IMR-90 (cell line): ENCODE data around the gene S1PR3. TPM values are rescaled to one million over a fixed set of nuclear protein-coding genes. Genes with fewer than 3 reads are reported as not detected.

Experiments
- ATAC-seq: fragments of 200-7000 bp; cut with Tn5 transposase; 2 replicates; pipeline ENCODE4 v1.9.1; 2020; ENCODE audit warnings: low read depth, mild to moderate bottlenecking, moderate library complexity
- BruUV-seq: library from RNA; stranded (reverse); fragments of 400-500 nt; replicated peaks from 2 replicates; lab custom pipeline; 2021; lab: Mats Ljungman, UMichigan
- CTCF ChIA-PET: fragments of 300-600 bp; formaldehyde crosslinking; extraction: SDS; loops from one replicate; lab custom pipeline; 2021; ENCODE audit warnings: antibody characterized with exemption; lab: Yijun Ruan, JAX
- POLR2A ChIA-PET: fragments of 300-600 bp; sonication (Branson Sonifier 250); formaldehyde crosslinking; loops from one replicate; lab custom pipeline; 2022; ENCODE audit warnings: antibody characterized with exemption; ENCODE audit not compliant: unreplicated experiment; lab: Charles Lee
- DNase-seq: peaks from one replicate; pipeline ENCODE4 v3.0.0; 2013
- H2AFZ ChIP-seq: replicated peaks from 2 replicates; pipeline ENCODE3; 2013; ENCODE audit warnings: low read length, mild to moderate bottlenecking; ENCODE audit not compliant: poor library complexity
- H2AK5ac ChIP-seq: 2 replicates; pipeline ENCODE4 v1.6.1; 2013; ENCODE audit warnings: low read depth, low read length, inconsistent platforms
- H2AK9ac ChIP-seq: replicated peaks from 2 replicates; pipeline ENCODE3; 2013; ENCODE audit warnings: mild to moderate bottlenecking, low read depth, low read length, moderate library complexity; ENCODE audit not compliant: poor library complexity
- H2BK120ac ChIP-seq: 2 replicates; pipeline ENCODE4 v1.6.1; 2013; ENCODE audit warnings: low read depth, low read length, inconsistent platforms
- H2BK15ac ChIP-seq: 3 replicates; pipeline ENCODE4 v1.6.1; 2013; ENCODE audit warnings: low read depth, low read length, inconsistent platforms
- H2BK20ac ChIP-seq: 2 replicates; pipeline ENCODE4 v1.6.1; 2013; ENCODE audit warnings: low read depth, mild to moderate bottlenecking, inconsistent platforms, low read length, moderate library complexity
- H2BK5ac ChIP-seq: 2 replicates; pipeline ENCODE4 v1.6.1; 2013; ENCODE audit warnings: mild to moderate bottlenecking, low read depth, low read length, inconsistent platforms; ENCODE audit not compliant: poor library complexity, severe bottlenecking
- H3K14ac ChIP-seq: replicated peaks from 2 replicates; pipeline ENCODE4 v1.6.1; 2013; ENCODE audit warnings: low read depth, low read length, inconsistent platforms
- H3K18ac ChIP-seq: 2 replicates; pipeline ENCODE4 v1.6.1; 2013; ENCODE audit warnings: low read depth, low read length, control low read depth
- H3K23ac ChIP-seq: 2 replicates; pipeline ENCODE4 v1.6.1; 2013; ENCODE audit warnings: low read depth, low read length, inconsistent platforms
- H3K27ac ChIP-seq: 2 replicates; pipeline ENCODE4 v1.5.1; 2013; ENCODE audit warnings: mild to moderate bottlenecking, control low read depth, low read length; ENCODE audit not compliant: insufficient read depth
- H3K27me3 ChIP-seq: 2 replicates; pipeline ENCODE4 v1.6.1; 2013; ENCODE audit warnings: low read length; ENCODE audit not compliant: control insufficient read depth, insufficient read depth
- H3K36me3 ChIP-seq: 2 replicates; pipeline ENCODE4 v1.6.1; 2013; ENCODE audit warnings: low read length, mixed read lengths; ENCODE audit not compliant: control insufficient read depth, insufficient read depth
- H3K4ac ChIP-seq: 2 replicates; pipeline ENCODE4 v1.6.1; 2013; ENCODE audit warnings: low read depth, low read length, inconsistent platforms
- H3K4me1 ChIP-seq: 2 replicates; pipeline ENCODE4 v1.6.1; 2013; ENCODE audit warnings: low read length, mixed read lengths; ENCODE audit not compliant: control insufficient read depth, insufficient read depth
- H3K4me2 ChIP-seq: 2 replicates; pipeline ENCODE4 v1.6.1; 2013; ENCODE audit warnings: low read depth, mild to moderate bottlenecking, control low read depth, low read length, moderate library complexity
- H3K4me3 ChIP-seq: 2 replicates; pipeline ENCODE4 v1.5.1; 2013; ENCODE audit warnings: low read depth, mild to moderate bottlenecking, control low read depth, low read length, moderate library complexity; ENCODE audit not compliant: insufficient read depth
- H3K56ac ChIP-seq: 2 replicates; pipeline ENCODE4 v1.6.1; 2013; ENCODE audit warnings: low read length, inconsistent platforms; ENCODE audit not compliant: insufficient read depth; ENCODE audit errors: extremely low read depth
- H3K79me1 ChIP-seq, 2 experiments: 2 replicates each; pipeline ENCODE4 v1.6.1; 2013; ENCODE audit warnings: low read length in 2 of 2, inconsistent platforms in 1 of 2, low read depth in 1 of 2
- H3K9ac ChIP-seq: 2 replicates; pipeline ENCODE4 v1.6.1; 2013; ENCODE audit warnings: low read depth, low read length, control low read depth
- H3K9me1 ChIP-seq: 2 replicates; pipeline ENCODE4 v1.6.1; 2013; ENCODE audit warnings: low read length, inconsistent platforms; ENCODE audit not compliant: insufficient read depth
- H3K9me3 ChIP-seq: 2 replicates; pipeline ENCODE4 v1.6.1; 2013; ENCODE audit warnings: low read length; ENCODE audit not compliant: control insufficient read depth, insufficient read depth
- H4K20me1 ChIP-seq: 2 replicates; pipeline ENCODE4 v1.6.1; 2013; ENCODE audit warnings: low read length, inconsistent platforms; ENCODE audit not compliant: insufficient read depth
- H4K5ac ChIP-seq: 2 replicates; pipeline ENCODE4 v1.6.1; 2013; ENCODE audit warnings: mild to moderate bottlenecking, low read depth, low read length, control low read depth
- H4K8ac ChIP-seq, 2 experiments: 2 replicates each; pipeline ENCODE4 v1.6.1; 2013; ENCODE audit warnings: low read depth in 2 of 2, low read length in 2 of 2, control low read depth in 1 of 2, inconsistent platforms in 1 of 2
- H4K91ac ChIP-seq: 2 replicates; pipeline ENCODE4 v1.6.1; 2013; ENCODE audit warnings: low read depth, low read length, inconsistent platforms; ENCODE audit not compliant: insufficient read depth
- BHLHE40 ChIP-seq: fragments of 150-350 bp; IDR thresholded peaks from 2 replicates; pipeline ENCODE4 v1.6.1; 2016; ENCODE audit warnings: mild to moderate bottlenecking, low read depth, low read length
- CEBPB ChIP-seq: IDR thresholded peaks from 2 replicates; pipeline ENCODE4 v1.6.1; 2012; ENCODE audit warnings: low read depth, low read length, improper control_type of control experiment
- CTCF ChIP-seq: conservative IDR thresholded peaks from 2 replicates; pipeline ENCODE4 v1.5.1; 2012; ENCODE audit warnings: mild to moderate bottlenecking, low read depth, low read length, improper control_type of control experiment
- ELK1 ChIP-seq: fragments of 150-350 bp; IDR thresholded peaks from 2 replicates; pipeline ENCODE4 v1.6.1; 2016; ENCODE audit warnings: low read depth, mild to moderate bottlenecking, low read length, moderate library complexity, borderline replicate concordance
- FOS ChIP-seq: fragments of 150-350 bp; IDR thresholded peaks from 2 replicates; pipeline ENCODE4 v1.6.1; 2016; ENCODE audit warnings: low read depth, low read length
- MAFK ChIP-seq: IDR thresholded peaks from 2 replicates; pipeline ENCODE4 v1.6.1; 2012; ENCODE audit warnings: low read depth, low read length, improper control_type of control experiment
- MAZ ChIP-seq: IDR thresholded peaks from 2 replicates; pipeline ENCODE4 v1.6.1; 2012; ENCODE audit warnings: low read depth, mild to moderate bottlenecking, low read length, improper control_type of control experiment, moderate library complexity, borderline replicate concordance
- MXI1 ChIP-seq: IDR thresholded peaks from 2 replicates; pipeline ENCODE4 v1.6.1; 2012; ENCODE audit warnings: low read depth, mild to moderate bottlenecking, low read length, moderate library complexity, borderline replicate concordance
- NFE2L2 ChIP-seq: fragments of 150-350 bp; IDR thresholded peaks from 2 replicates; pipeline ENCODE4 v1.6.1; 2016; ENCODE audit warnings: low read depth, mild to moderate bottlenecking, low read length
- POLR2A ChIP-seq: IDR thresholded peaks from 2 replicates; pipeline ENCODE4 v1.6.1; 2012; ENCODE audit warnings: mild to moderate bottlenecking, low read depth, low read length
- RAD21 ChIP-seq: IDR thresholded peaks from 2 replicates; pipeline ENCODE4 v1.6.1; 2012; ENCODE audit warnings: low read length, improper control_type of control experiment
- RCOR1 ChIP-seq: IDR thresholded peaks from 2 replicates; pipeline ENCODE4 v1.6.1; 2012; ENCODE audit warnings: mild to moderate bottlenecking, low read length, improper control_type of control experiment; ENCODE audit not compliant: insufficient replicate concordance
- RFX5 ChIP-seq: IDR thresholded peaks from 2 replicates; pipeline ENCODE4 v1.8.0; 2012; ENCODE audit warnings: low read depth, mild to moderate bottlenecking, low read length, moderate library complexity
- SMC3 ChIP-seq: fragments of 150-350 bp; IDR thresholded peaks from 2 replicates; pipeline ENCODE4 v1.6.1; 2016; ENCODE audit warnings: low read depth, mild to moderate bottlenecking, antibody characterized with exemption, low read length, moderate library complexity
- WGBS, 2 experiments: methylation state at CpG; one replicate each; pipeline versions ENCODE4 v1.1.5 to v1.1.7; 2013; ENCODE audit warnings: missing lambda C conversion rate in 2 of 2; ENCODE audit not compliant: insufficient read length in 1 of 2; ENCODE audit errors: extremely low coverage in 2 of 2; 5-methylcytosine and 5-hydroxymethylcytosine counted together
- dilution Hi-C: fragments of 300-500 bp; cut with HindIII; formaldehyde crosslinking; loops from one replicate; pipeline ENCODE4 v1.14.3; 2018; ENCODE audit warnings: low sequenced_read_pairs; ENCODE audit not compliant: unreplicated experiment
- in situ Hi-C: fragments of 300-500 bp; cut with MboI; formaldehyde crosslinking; loops from 3 replicates; pipeline ENCODE4 v1.14.3; 2019; ENCODE audit warnings: low sequenced_read_pairs, inconsistent platforms, mixed read lengths
- intact Hi-C: fragments of 100-400 bp; cut with micrococcal nuclease; formaldehyde crosslinking; loops from 2 replicates; pipeline ENCODE4 v1.10.0; 2022
- polyA plus RNA-seq, 3 experiments: library from polyadenylated mRNA; depleted of rRNA; stranded (reverse); fragments of >200 nt; gene quantifications; 2 replicates each; pipeline ENCODE4 v1.2.3, GENCODE V29; 2012; ENCODE audit warnings: low replicate concordance in 1 of 3
- total RNA-seq: library from RNA; depleted of rRNA; stranded (reverse); fragments of >200 nt; gene quantifications from 2 replicates; pipeline ENCODE4 v1.2.3, GENCODE V29; 2012
- TF ChIP-seq, protein P1 (sequence below): fragments of 150-350 bp; IDR thresholded peaks from 2 replicates; pipeline ENCODE4 v1.6.1; 2017; ENCODE audit warnings: mild to moderate bottlenecking, antibody characterized with exemption, low read length, low read depth

S1PR3 gene
- total and polyA plus RNA-seq, 2 of the 4 experiments (the other 2 are of a cell fraction), result 28.4 to 28.7 TPM

DNA sequence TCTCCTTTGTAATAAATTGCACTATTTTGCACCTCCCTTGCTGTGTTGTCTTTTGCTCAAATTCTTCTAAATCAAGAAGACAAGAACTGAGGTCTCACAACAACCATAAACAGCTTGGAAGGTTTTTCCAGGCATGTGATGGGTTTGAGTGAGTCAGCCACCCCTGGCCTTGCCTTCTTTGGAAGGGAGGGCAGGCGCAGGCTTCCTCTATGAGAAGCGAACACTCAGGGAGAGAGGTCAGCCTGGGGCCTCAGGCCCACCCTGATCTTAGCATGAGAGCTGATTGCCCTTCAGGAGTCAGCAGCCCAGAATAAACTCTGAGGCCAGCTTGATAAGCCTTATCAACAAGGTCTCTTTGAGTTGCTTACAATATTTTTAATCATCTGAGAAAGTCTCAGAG, 31.6 kb downstream of the S1PR3 start:
- H2AK5ac ChIP-seq, result peak overlapping the region; percentile 36; the same call in 1 of the 2 replicates
- 0 out of 2 replicates have a peak overlapping the region, but pooled peaks have one; percentile 28 for H3K4me2 ChIP-seq
- no TSS peak for BruUV-seq
- POLR2A ChIA-PET, result interaction anchor here (1.0 kb wide), 1 partner anchor 14 kb away, joined by 5 read pairs; no protein-coding TSS in a partner anchor
- WGBS, 2 experiments, result 39% methylated on average over 2 of the region's 2 CpGs; no CpG with 5 or more reads in 1 of the 2 experiments
- H4K8ac ChIP-seq, result peak overlapping the region; percentile 11 to 62; a peak in 1 of 4 replicates
- no peak overlapping the region for H2AK9ac ChIP-seq
- intact Hi-C loops, result loop anchor here (5.0 kb wide), 3 partner anchors 154 to 289 kb away; partner anchors contain the start of genes CKS2 and SHC3
- peak overlapping the region; percentile 84 for H3K27ac ChIP-seq
- H3K79me1 ChIP-seq, result peaks cover 0 to 11% of the 10 kb centered on the region in 2 experiments; a peak in 2 of 4 replicates
- ATAC-seq (peak; percentile 79), DNase-seq (peak; percentile 79)
- no peaks in the 10 kb centered on the region for H3K27me3 ChIP-seq
- H3K9me1 ChIP-seq, result peaks cover 18% of the 10 kb centered on the region
- CTCF ChIA-PET, result no interaction called here
- H3K56ac ChIP-seq, result no peak overlapping the region
- H4K20me1 ChIP-seq, result peaks cover 8% of the 10 kb centered on the region; the same call in 1 of the 2 replicates
- dilution Hi-C loops, result no loop called here
- peak overlapping the region; percentile 45; the same call in 1 of the 2 replicates for H4K5ac ChIP-seq
- peak overlapping the region; percentile 46 for H2BK5ac ChIP-seq
- H3K9me3 ChIP-seq, result no peaks in the 10 kb centered on the region
- H2BK120ac ChIP-seq, result peak overlapping the region; percentile 61; the same call in 1 of the 2 replicates
- in situ Hi-C loops, result loop anchor here (25.0 kb wide), 2 partner anchors 1061 to 1336 kb away; partner anchors contain the start of gene CDK20
- peaks cover 28% of the 10 kb centered on the region for H3K4me1 ChIP-seq
- peak overlapping the region; percentile 58 for H2BK20ac ChIP-seq
- peak overlapping the region; percentile 61 for H3K18ac ChIP-seq
- peak overlapping the region; percentile 73 for H4K91ac ChIP-seq
- H3K36me3 ChIP-seq, result peaks cover 2% of the 10 kb centered on the region; the same call in 1 of the 2 replicates
- H2AFZ ChIP-seq, result peak overlapping the region; percentile 4
- peak overlapping the region; percentile 26 for H3K4ac ChIP-seq
- peak overlapping the region; percentile 24; the same call in 1 of the 2 replicates for H3K14ac ChIP-seq
- no peak overlapping the region; the same call in 2 of the 3 replicates for H2BK15ac ChIP-seq
- no peak overlapping the region for H3K4me3 ChIP-seq
- peak overlapping the region; percentile 34 for H3K23ac ChIP-seq
- H3K9ac ChIP-seq, result 0 out of 2 replicates have a peak overlapping the region, but pooled peaks have one; percentile 45
- peak; percentile 49 for TF ChIP-seq FOS
- TF ChIP-seq MAZ, result no peak
- TF ChIP-seq RFX5, result no peak
- TF ChIP-seq NFE2L2, result no peak
- TF ChIP-seq, protein P1, sequence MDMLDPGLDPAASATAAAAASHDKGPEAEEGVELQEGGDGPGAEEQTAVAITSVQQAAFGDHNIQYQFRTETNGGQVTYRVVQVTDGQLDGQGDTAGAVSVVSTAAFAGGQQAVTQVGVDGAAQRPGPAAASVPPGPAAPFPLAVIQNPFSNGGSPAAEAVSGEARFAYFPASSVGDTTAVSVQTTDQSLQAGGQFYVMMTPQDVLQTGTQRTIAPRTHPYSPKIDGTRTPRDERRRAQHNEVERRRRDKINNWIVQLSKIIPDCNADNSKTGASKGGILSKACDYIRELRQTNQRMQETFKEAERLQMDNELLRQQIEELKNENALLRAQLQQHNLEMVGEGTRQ, result peak; percentile 62
- peak; percentile 20; the same call in 1 of the 2 replicates for TF ChIP-seq BHLHE40
- no peak for TF ChIP-seq RAD21
- no peak for TF ChIP-seq RCOR1
- no peak for TF ChIP-seq CTCF
- TF ChIP-seq SMC3, result no peak
- no peak for TF ChIP-seq MXI1
- TF ChIP-seq POLR2A, result no peak
- TF ChIP-seq ELK1, result no peak
- no peak for TF ChIP-seq MAFK
- no peak for TF ChIP-seq CEBPB
